ENCODE measurements around the gene TMEM19.

TMEM19 gene

DNA sequence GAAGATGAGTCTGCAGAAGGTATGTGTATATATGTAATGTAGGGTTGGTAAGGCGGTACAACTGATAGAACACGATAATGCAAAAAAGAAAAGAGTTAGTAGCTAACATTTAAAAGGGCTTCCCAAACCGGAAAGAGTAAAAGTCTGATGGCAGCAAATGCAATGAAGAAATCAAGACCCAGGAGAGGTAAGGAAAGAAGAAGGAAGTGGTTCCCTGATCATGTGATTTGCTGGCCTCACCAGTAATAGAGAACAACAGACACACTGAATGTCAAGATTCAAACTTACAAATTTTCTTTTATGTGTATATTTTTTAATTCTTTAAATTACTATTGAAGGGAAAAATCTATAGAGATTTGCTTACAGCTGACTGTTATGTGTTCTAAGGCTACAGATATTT, 40.6 kb upstream of the TMEM19 start:
- no peak for DNase-seq (ENCODE audit: low spot score)
- TF ChIP-seq CTCF (IDR thresholded peaks at IDR 0.05; ENCODE audit: extremely low read depth, missing control alignments): no peak

- no peak for TF ChIP-seq CTCF (IDR thresholded peaks at IDR 0.05; ENCODE audit: extremely low read depth, missing control alignments)
- DNase-seq (ENCODE audit: low spot score): no peak
These were observed 39.4 kb upstream of the TMEM19 start for GRCh38 chr12:71646512-71646911.

- TF ChIP-seq CTCF (IDR thresholded peaks at IDR 0.05; ENCODE audit: extremely low read depth, missing control alignments): no peak
- no peak for DNase-seq (ENCODE audit: low spot score)
These were observed 37.3 kb upstream of the TMEM19 start for GRCh38 chr12:71648537-71648936.

GRCh38 chr12:71649401-71649800, 36.5 kb upstream of the TMEM19 start:
- DNase-seq (ENCODE audit: low spot score): no peak
- no peak for TF ChIP-seq CTCF (IDR thresholded peaks at IDR 0.05; ENCODE audit: extremely low read depth, missing control alignments)

DNA sequence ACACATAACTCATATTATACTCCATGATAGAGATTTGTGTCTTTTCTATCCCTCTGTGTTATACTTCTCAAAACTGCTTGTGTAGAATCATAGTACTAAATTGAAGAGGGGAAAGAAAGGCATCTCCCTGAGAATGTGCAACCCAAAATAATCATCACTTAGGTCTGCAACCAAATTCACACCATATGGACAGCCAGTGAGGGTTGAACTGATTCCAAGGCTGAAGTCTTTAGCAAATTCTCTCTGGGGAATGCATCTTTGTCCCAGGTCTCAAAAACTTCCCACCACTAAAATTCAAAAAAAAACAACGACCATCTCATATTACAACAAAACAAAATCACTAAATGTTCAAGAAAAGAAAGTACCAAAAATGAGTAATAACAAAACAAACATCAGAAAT, 33.2 kb upstream of the TMEM19 start:
- no peak for TF ChIP-seq CTCF (IDR thresholded peaks at IDR 0.05; ENCODE audit: extremely low read depth, missing control alignments)
- no peak for DNase-seq (ENCODE audit: low spot score)

DNA sequence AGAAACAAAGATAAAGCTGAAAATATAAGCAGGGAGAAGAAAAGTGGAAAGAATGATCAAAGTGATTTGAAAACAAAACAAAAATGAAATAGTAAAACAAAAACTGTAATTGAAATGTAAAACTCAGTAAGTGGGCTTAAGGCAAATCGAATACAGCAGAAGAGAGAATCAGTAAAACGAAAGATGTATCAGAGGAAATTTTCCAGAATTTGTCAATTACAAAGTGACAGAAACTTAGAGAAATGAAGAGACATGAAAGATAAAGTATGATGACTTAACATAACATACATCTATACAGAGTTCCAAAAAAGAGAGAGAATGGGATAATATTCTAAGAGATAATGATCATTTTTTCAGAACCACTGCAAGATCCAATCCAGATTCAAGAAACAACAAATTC, 32.7 kb upstream of the TMEM19 start:
- DNase-seq (ENCODE audit: low spot score): no peak
- TF ChIP-seq CTCF (IDR thresholded peaks at IDR 0.05; ENCODE audit: extremely low read depth, missing control alignments): no peak

- no peak for TF ChIP-seq CTCF (IDR thresholded peaks at IDR 0.05; ENCODE audit: extremely low read depth, missing control alignments)
- no peak for DNase-seq (ENCODE audit: low spot score)
These were observed 31.7 kb upstream of the TMEM19 start for GRCh38 chr12:71654200-71654599.
